ENCODE data around the gene TASP1.
"Not testable (repeated sequence)": the region's sequence is repeated elsewhere in the genome, so short reads cannot be mapped to it uniquely, and the experiment has no call there.

Gene TASP1

GRCh38 chr20:13397300-13397724 is 241.4 kb downstream of the TASP1 start:
- no peak for DNase-seq (ENCODE audit: low spot score)

- no peak for DNase-seq (ENCODE audit: low spot score)
Measured at GRCh38 chr20:13396826-13397225, 241.9 kb downstream of the TASP1 start.

GRCh38 chr20:13396022-13396421 is 242.7 kb downstream of the TASP1 start:
- no peak for DNase-seq (ENCODE audit: low spot score)

GRCh38 chr20:13395232-13395631 is 243.5 kb downstream of the TASP1 start:
- no peak for DNase-seq (ENCODE audit: low spot score)

- no peak for DNase-seq (ENCODE audit: low spot score)
Measured at GRCh38 chr20:13392391-13392790, 246.3 kb downstream of the TASP1 start.

GRCh38 chr20:13389115-13389514 is 249.6 kb downstream of the TASP1 start:
- DNase-seq (ENCODE audit: low spot score): no peak

GRCh38 chr20:13384132-13384531 is 254.6 kb downstream of the TASP1 start:
- no peak for DNase-seq (ENCODE audit: low spot score)

- DNase-seq (ENCODE audit: low spot score): no peak
Measured at GRCh38 chr20:13382786-13383185, 255.9 kb downstream of the TASP1 start.

GRCh38 chr20:13380497-13381229 is 258.1 kb downstream of the TASP1 start:
- DNase-seq (ENCODE audit: low spot score): not testable (repeated sequence)

- no peak for DNase-seq (ENCODE audit: low spot score)
Measured at GRCh38 chr20:13373400-13373799, 265.3 kb downstream of the TASP1 start.

- no peak for DNase-seq (ENCODE audit: low spot score)
Measured at GRCh38 chr20:13364278-13365170, 274.2 kb downstream of the TASP1 start.

- DNase-seq (ENCODE audit: low spot score): no peak
Measured at GRCh38 chr20:13363473-13363872, 275.3 kb downstream of the TASP1 start.

- DNase-seq (ENCODE audit: low spot score): not testable (repeated sequence)
Measured at GRCh38 chr20:13362165-13362564, 276.6 kb downstream of the TASP1 start.

- not testable (repeated sequence) for DNase-seq (ENCODE audit: low spot score)
Measured at GRCh38 chr20:13358936-13359335, 279.8 kb downstream of the TASP1 start.

- not testable (repeated sequence) for DNase-seq (ENCODE audit: low spot score)
Measured at GRCh38 chr20:13357782-13358181, 280.9 kb downstream of the TASP1 start.

GRCh38 chr20:13356591-13356990 is 282.1 kb downstream of the TASP1 start:
- DNase-seq (ENCODE audit: low spot score): peak; percentile 17

- no peak for DNase-seq (ENCODE audit: low spot score)
Measured at GRCh38 chr20:13355941-13356486, 282.7 kb downstream of the TASP1 start.

- no peak for DNase-seq (ENCODE audit: low spot score)
Measured at GRCh38 chr20:13355411-13355810, 283.3 kb downstream of the TASP1 start.

- no peak for DNase-seq (ENCODE audit: low spot score)
Measured at GRCh38 chr20:13353261-13353945, 285.3 kb downstream of the TASP1 start.

- no peak for DNase-seq (ENCODE audit: low spot score)
Measured at GRCh38 chr20:13349235-13349604, 289.5 kb downstream of the TASP1 start.

GRCh38 chr20:13348311-13349234 is 290.2 kb downstream of the TASP1 start:
- DNase-seq (ENCODE audit: low spot score): no peak

Data from iPS-NIHi11 (cell line).